Measurements from ENCODE around the gene DCAF15. TPM values are rescaled to one million over a fixed set of nuclear protein-coding genes. Genes with fewer than 3 reads are reported as not detected.

DCAF15 gene
- total RNA-seq, 4 donors from 2014 or later: 15.8 to 64.4 (median 31.4) TPM

GRCh38 chr19:14002571-14003250, 50.4 kb downstream of the DCAF15 start:
- DNase-seq: peak in 2 of 3 donors; percentile 61 to 68
- H3K27me3 ChIP-seq: no peaks in the 10 kb centered on the region
- H3K4me3 ChIP-seq: no peak overlapping the region
- TF ChIP-seq CTCF (IDR thresholded peaks at IDR 0.05) (no peak), POLR2A (IDR thresholded peaks at IDR 0.05) (no peak)
- H3K27ac ChIP-seq: peak overlapping the region; percentile 98 to 100 (median 99)
- H3K36me3 ChIP-seq: no peaks in the 10 kb centered on the region
- peaks cover 3 to 34% (median 27%) of the 10 kb centered on the region in 4 donors for H3K4me1 ChIP-seq
- no peaks in the 10 kb centered on the region for H3K9me3 ChIP-seq

- H3K4me3 ChIP-seq: no peak overlapping the region
- DNase-seq: no peak
- no peaks in the 10 kb centered on the region for H3K36me3 ChIP-seq
- H3K9me3 ChIP-seq: no peaks in the 10 kb centered on the region
- H3K27ac ChIP-seq: peak overlapping the region; percentile 98 to 100 (median 99)
- H3K27me3 ChIP-seq: no peaks in the 10 kb centered on the region
- TF ChIP-seq POLR2A (IDR thresholded peaks at IDR 0.05): no peak
- no peak for TF ChIP-seq CTCF (IDR thresholded peaks at IDR 0.05)
- peaks cover 3 to 34% (median 27%) of the 10 kb centered on the region in 4 donors for H3K4me1 ChIP-seq
Measured at GRCh38 chr19:14003251-14004055, 51.1 kb downstream of the DCAF15 start.

GRCh38 chr19:14004619-14005348, 52.5 kb downstream of the DCAF15 start:
- peak; percentile 51 to 74 (median 66) for DNase-seq
- peak overlapping the region in 3 of 4 donors; percentile 90 to 98 (median 95) for H3K4me3 ChIP-seq
- peak overlapping the region; percentile 98 to 100 (median 99) for H3K27ac ChIP-seq
- no peaks in the 10 kb centered on the region for H3K27me3 ChIP-seq
- TF ChIP-seq CTCF (IDR thresholded peaks at IDR 0.05) (no peak), POLR2A (IDR thresholded peaks at IDR 0.05) (no peak)
- H3K4me1 ChIP-seq: peaks cover 3 to 34% (median 27%) of the 10 kb centered on the region in 4 donors
- H3K9me3 ChIP-seq: no peaks in the 10 kb centered on the region
- H3K36me3 ChIP-seq: no peaks in the 10 kb centered on the region

- Histone ChIP-seq H3K9me3 (no peaks in the 10 kb centered on the region), H3K36me3 (no peaks in the 10 kb centered on the region)
- TF ChIP-seq CTCF (IDR thresholded peaks at IDR 0.05) (peak in 1 of 6 experiments; percentile 11), POLR2A (IDR thresholded peaks at IDR 0.05) (peak; percentile 3 to 30)
Measured at GRCh38 chr19:14005349-14006084, 53.2 kb downstream of the DCAF15 start.

More at GRCh38 chr19:14005349-14006084, 53.2 kb downstream of the DCAF15 start:
- Histone ChIP-seq H3K27me3 (no peaks in the 10 kb centered on the region), H3K4me1 (peaks cover 3 to 33% (median 27%) of the 10 kb centered on the region in 4 donors), H3K27ac (peak overlapping the region; percentile 98 to 100 (median 99)), H3K4me3 (peak overlapping the region; percentile 90 to 98 (median 96))
- peak; percentile 96 to 97 (median 96) for DNase-seq
